Thyroid gland (tissue), 4 donors: ENCODE measurements around the gene REST. TPM values are rescaled to one million over a fixed set of nuclear protein-coding genes. Genes with fewer than 3 reads are reported as not detected.
"Not testable (repeated sequence)": the region's sequence is repeated elsewhere in the genome, so short reads cannot be mapped to it uniquely, and the experiment has no call there.

Source experiments
- DNase-seq, 2 donors: peaks; one replicate each; pipeline ENCODE4 v3.0.0-alpha.2; 2019
- H3K27ac ChIP-seq, 3 donors: fragments of 200-600 bp; sonication (generic); 1 replicate in 2 of 3; 2 replicates in 1 of 3; pipeline ENCODE4 v1.5.1; 2016 to 2019; ENCODE audit warnings: mild to moderate bottlenecking in 1 of 3, moderate library complexity in 1 of 3
- H3K27me3 ChIP-seq: fragments of 200-600 bp; sonication (generic); one replicate; pipeline ENCODE4 v1.5.1; 2019
- H3K36me3 ChIP-seq, 2 donors: fragments of 200-600 bp; sonication (generic); one replicate each; pipeline ENCODE4 v1.5.1; 2016 to 2019
- H3K4me1 ChIP-seq, 2 donors: fragments of 200-600 bp; sonication (generic); one replicate each; pipeline ENCODE4 v1.5.1; 2017 to 2019
- H3K4me3 ChIP-seq, 3 donors: fragments of 200-600 bp; sonication (generic); replicated peaks in 1 of 3; 1 replicate in 2 of 3; 2 replicates in 1 of 3; pipeline ENCODE4 v1.5.1; 2016; ENCODE audit warnings: mild to moderate bottlenecking in 1 of 3
- H3K9me3 ChIP-seq: fragments of 200-600 bp; sonication (generic); one replicate; pipeline ENCODE4 v1.5.1; 2017
- CTCF ChIP-seq, 6 experiments: fragments of 200-600 bp in 3 of 6; fragments of 450-650 bp in 3 of 6; sonication (generic) in 3 of 6; IDR thresholded peaks; one replicate each; pipeline ENCODE4 v1.5.1; 2016 to 2019; ENCODE audit warnings: antibody characterized with exemption in 6 of 6, mild to moderate bottlenecking in 2 of 6, inconsistent platforms in 1 of 6, moderate library complexity in 1 of 6
- POLR2A ChIP-seq, 2 donors: fragments of 450-650 bp; IDR thresholded peaks; one replicate each; pipeline ENCODE4 v1.6.1; 2017; ENCODE audit warnings: antibody characterized with exemption in 2 of 2, mild to moderate bottlenecking in 2 of 2, moderate library complexity in 1 of 2
- WGBS, 2 donors: methylation state at CpG; one replicate each; pipeline ENCODE4 v1.1.5; 2017; 5-methylcytosine and 5-hydroxymethylcytosine counted together
- intact Hi-C: fragments of 100-400 bp; cut with DNase I; formaldehyde crosslinking; loops from one replicate; pipeline ENCODE4 v1.15.1; 2023
- total RNA-seq, 4 donors: library from RNA; depleted of rRNA; stranded (reverse); fragments of >200 nt; gene quantifications; one replicate each; pipeline ENCODE4 v1.2.3, GENCODE V29; 2016

The REST gene
- total RNA-seq, 4 donors from 2014 or later: 33.2 to 50.3 (median 41.1) TPM

GRCh38 chr4:56931924-56932323 lies 24.2 kb downstream of the REST start:
- H3K27me3 ChIP-seq: no peaks in the 10 kb centered on the region
- no peak for DNase-seq
- H3K36me3 ChIP-seq: peaks cover 19 to 21% of the 10 kb centered on the region in 2 donors
- TF ChIP-seq POLR2A (IDR thresholded peaks at IDR 0.05) (no peak), CTCF (IDR thresholded peaks at IDR 0.05) (no peak)
- H3K4me3 ChIP-seq: no peak overlapping the region
- H3K9me3 ChIP-seq: no peaks in the 10 kb centered on the region
- no peak overlapping the region for H3K27ac ChIP-seq
- intact Hi-C loops: no loop called here
- WGBS, 2 donors: 81 to 89% methylated on average over 4 of the region's 4 CpGs
- H3K4me1 ChIP-seq: no peaks in the 10 kb centered on the region

- TF ChIP-seq CTCF (IDR thresholded peaks at IDR 0.05): no peak
- TF ChIP-seq POLR2A (IDR thresholded peaks at IDR 0.05): no peak
- H3K9me3 ChIP-seq: no peaks in the 10 kb centered on the region
- no peak overlapping the region for H3K27ac ChIP-seq
- peaks cover 6 to 11% of the 10 kb centered on the region in 2 donors for H3K36me3 ChIP-seq
- no peak overlapping the region for H3K4me3 ChIP-seq
- WGBS, 2 donors: 94 to 96% methylated on average over 6 of the region's 6 CpGs
- intact Hi-C loops: no loop called here
- DNase-seq: no peak
- no peaks in the 10 kb centered on the region for H3K27me3 ChIP-seq
- H3K4me1 ChIP-seq: no peaks in the 10 kb centered on the region
These were observed 29.6 kb downstream of the REST start for GRCh38 chr4:56937262-56937661.

- H3K27ac ChIP-seq, H3K4me3 ChIP-seq, intact Hi-C loops, H3K27me3 ChIP-seq, DNase-seq, H3K9me3 ChIP-seq, H3K4me1 ChIP-seq: not testable (repeated sequence)
- WGBS, 2 donors: 91 to 98% methylated on average over 14 of the region's 14 CpGs
- peaks cover 6 to 11% of the 10 kb centered on the region in 2 donors for H3K36me3 ChIP-seq
These were observed 32.1 kb downstream of the REST start for GRCh38 chr4:56939826-56940225.

GRCh38 chr4:56940403-56940802 lies 32.7 kb downstream of the REST start:
- Histone ChIP-seq H3K27me3 (no peaks in the 10 kb centered on the region), H3K4me1 (no peaks in the 10 kb centered on the region), H3K36me3 (peaks cover 6 to 11% of the 10 kb centered on the region in 2 donors), H3K9me3 (no peaks in the 10 kb centered on the region), H3K27ac (no peak overlapping the region), H3K4me3 (no peak overlapping the region)
- WGBS, 2 donors: 94 to 98% methylated on average over 12 of the region's 12 CpGs
- no peak for DNase-seq
- intact Hi-C loops: no loop called here
- TF ChIP-seq CTCF (IDR thresholded peaks at IDR 0.05) (no peak), POLR2A (IDR thresholded peaks at IDR 0.05) (no peak)

- H3K4me1 ChIP-seq: no peaks in the 10 kb centered on the region
- TF ChIP-seq CTCF (IDR thresholded peaks at IDR 0.05) (no peak), POLR2A (IDR thresholded peaks at IDR 0.05) (no peak)
- no peak overlapping the region for H3K4me3 ChIP-seq
- H3K36me3 ChIP-seq: peaks cover 6 to 11% of the 10 kb centered on the region in 2 donors
- H3K27ac ChIP-seq: no peak overlapping the region
- no peaks in the 10 kb centered on the region for H3K27me3 ChIP-seq
- intact Hi-C loops: no loop called here
- no peaks in the 10 kb centered on the region for H3K9me3 ChIP-seq
- no peak for DNase-seq
These were observed 33.3 kb downstream of the REST start for GRCh38 chr4:56940971-56941370.

- intact Hi-C loops: no loop called here
- 82 to 88% methylated on average over 3 of the region's 3 CpGs for WGBS, 2 donors
These were observed 33.7 kb downstream of the REST start for GRCh38 chr4:56941403-56941802.

More at GRCh38 chr4:56941403-56941802, 33.7 kb downstream of the REST start:
- H3K27me3 ChIP-seq: no peaks in the 10 kb centered on the region
- H3K36me3 ChIP-seq: peaks cover 6 to 11% of the 10 kb centered on the region in 2 donors
- H3K4me1 ChIP-seq: no peaks in the 10 kb centered on the region
- TF ChIP-seq CTCF (IDR thresholded peaks at IDR 0.05) (no peak), POLR2A (IDR thresholded peaks at IDR 0.05) (no peak)
- H3K4me3 ChIP-seq: no peak overlapping the region
- no peaks in the 10 kb centered on the region for H3K9me3 ChIP-seq
- no peak for DNase-seq
- H3K27ac ChIP-seq: no peak overlapping the region
